SIG-M5 (cell line): Measurements from ENCODE around the gene TRPV6.

ENCODE experiments used
- DNase-seq: peaks from one replicate; lab custom pipeline; 2025; lab: John Stamatoyannopoulos, UW

TRPV6 gene

GRCh38 chr7:142853739-142854371 lies 31.7 kb downstream of the TRPV6 start:
- peak; percentile 46 for DNase-seq

GRCh38 chr7:142851919-142852318 lies 33.6 kb downstream of the TRPV6 start:
- DNase-seq = no peak

- no peak for DNase-seq
Measured at GRCh38 chr7:142851269-142851668, 34.3 kb downstream of the TRPV6 start.

GRCh38 chr7:142847353-142847752 lies 38.2 kb downstream of the TRPV6 start:
- DNase-seq = no peak

GRCh38 chr7:142842251-142842766 lies 43.2 kb downstream of the TRPV6 start:
- DNase-seq = no peak

GRCh38 chr7:142838461-142839213 lies 46.9 kb downstream of the TRPV6 start:
- no peak for DNase-seq

GRCh38 chr7:142836426-142836825 lies 49.1 kb downstream of the TRPV6 start:
- no peak for DNase-seq

- no peak for DNase-seq
Measured at GRCh38 chr7:142835487-142835886, 50.1 kb downstream of the TRPV6 start.

GRCh38 chr7:142833174-142834048 lies 52.1 kb downstream of the TRPV6 start:
- no peak for DNase-seq

- DNase-seq = no peak
Measured at GRCh38 chr7:142832417-142832816, 53.1 kb downstream of the TRPV6 start.

- DNase-seq = no peak
Measured at GRCh38 chr7:142827951-142828500, 57.5 kb downstream of the TRPV6 start.

- DNase-seq = no peak
Measured at GRCh38 chr7:142822714-142823113, 62.8 kb downstream of the TRPV6 start.
